Neural crest cell (in vitro differentiated cells): ENCODE results near the gene ELOVL2. TPM values are rescaled to one million over a fixed set of nuclear protein-coding genes. Genes with fewer than 3 reads are reported as not detected.

ENCODE experiments used
- DNase-seq: peaks from one replicate; pipeline ENCODE4 v3.0.0; 2021; ENCODE audit warnings: low read depth, mixed read lengths, low spot score
- H3K27ac Mint-ChIP-seq: one replicate; pipeline ENCODE4 v1.8.0; 2021; ENCODE audit warnings: mild to moderate bottlenecking, mixed read lengths; ENCODE audit not compliant: unreplicated experiment
- H3K27me3 Mint-ChIP-seq: 2 replicates; pipeline ENCODE4 v1.8.0; 2021; ENCODE audit warnings: low read depth, mild to moderate bottlenecking, mixed read lengths
- H3K36me3 Mint-ChIP-seq: 2 replicates; pipeline ENCODE4 v1.8.0; 2021; ENCODE audit warnings: low read depth, mild to moderate bottlenecking, mixed read lengths
- H3K4me1 Mint-ChIP-seq: 2 replicates; pipeline ENCODE4 v1.8.0; 2021; ENCODE audit warnings: mixed read lengths
- H3K4me3 Mint-ChIP-seq: one replicate; pipeline ENCODE4 v1.8.0; 2021; ENCODE audit warnings: mild to moderate bottlenecking, mixed read lengths
- H3K9me3 Mint-ChIP-seq: 2 replicates; pipeline ENCODE4 v1.8.0; 2021; ENCODE audit warnings: mixed read lengths
- total RNA-seq: library from RNA; stranded (reverse); gene quantifications from 2 replicates; pipeline ENCODE4 v1.2.1, GENCODE V29; 2021
- TF ChIP-seq, protein P1 (sequence below): fragments of 200-600 bp; sonication (generic); conservative IDR thresholded peaks from 2 replicates; pipeline ENCODE4 v1.5.0; 2021; ENCODE audit warnings: antibody characterized with exemption, mild to moderate bottlenecking

Gene ELOVL2
- total RNA-seq, 1 donor from 2014 or later, result 12.8 TPM

DNA sequence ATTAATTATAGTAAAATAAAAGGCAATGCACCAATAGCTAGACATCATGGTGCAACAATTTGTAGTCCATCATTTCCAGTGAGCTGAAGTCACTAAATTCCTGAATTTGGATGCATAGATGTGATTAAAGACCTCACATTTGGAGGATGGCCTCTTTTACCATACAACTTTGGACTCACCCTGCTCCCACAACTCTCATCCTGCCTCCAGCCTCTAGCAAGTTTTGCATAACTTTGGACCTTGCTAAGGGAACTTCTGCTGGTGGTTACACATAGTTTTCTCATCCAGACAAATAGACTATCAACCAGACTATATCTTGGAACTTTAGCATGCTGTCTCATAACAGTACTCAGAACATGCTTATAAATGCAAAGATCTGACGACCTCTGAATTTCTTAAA, 12.8 kb upstream of the ELOVL2 start:
- Mint-ChIP-seq H3K4me1 (peaks cover 5% of the 10 kb centered on the region), H3K27ac (no peak overlapping the region), H3K9me3 (peaks cover 3% of the 10 kb centered on the region), H3K36me3 (no peaks in the 10 kb centered on the region), H3K4me3 (no peak overlapping the region), H3K27me3 (no peaks in the 10 kb centered on the region)
- TF ChIP-seq, protein P1, sequence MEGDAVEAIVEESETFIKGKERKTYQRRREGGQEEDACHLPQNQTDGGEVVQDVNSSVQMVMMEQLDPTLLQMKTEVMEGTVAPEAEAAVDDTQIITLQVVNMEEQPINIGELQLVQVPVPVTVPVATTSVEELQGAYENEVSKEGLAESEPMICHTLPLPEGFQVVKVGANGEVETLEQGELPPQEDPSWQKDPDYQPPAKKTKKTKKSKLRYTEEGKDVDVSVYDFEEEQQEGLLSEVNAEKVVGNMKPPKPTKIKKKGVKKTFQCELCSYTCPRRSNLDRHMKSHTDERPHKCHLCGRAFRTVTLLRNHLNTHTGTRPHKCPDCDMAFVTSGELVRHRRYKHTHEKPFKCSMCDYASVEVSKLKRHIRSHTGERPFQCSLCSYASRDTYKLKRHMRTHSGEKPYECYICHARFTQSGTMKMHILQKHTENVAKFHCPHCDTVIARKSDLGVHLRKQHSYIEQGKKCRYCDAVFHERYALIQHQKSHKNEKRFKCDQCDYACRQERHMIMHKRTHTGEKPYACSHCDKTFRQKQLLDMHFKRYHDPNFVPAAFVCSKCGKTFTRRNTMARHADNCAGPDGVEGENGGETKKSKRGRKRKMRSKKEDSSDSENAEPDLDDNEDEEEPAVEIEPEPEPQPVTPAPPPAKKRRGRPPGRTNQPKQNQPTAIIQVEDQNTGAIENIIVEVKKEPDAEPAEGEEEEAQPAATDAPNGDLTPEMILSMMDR, result no peak
- no peak for DNase-seq

DNA sequence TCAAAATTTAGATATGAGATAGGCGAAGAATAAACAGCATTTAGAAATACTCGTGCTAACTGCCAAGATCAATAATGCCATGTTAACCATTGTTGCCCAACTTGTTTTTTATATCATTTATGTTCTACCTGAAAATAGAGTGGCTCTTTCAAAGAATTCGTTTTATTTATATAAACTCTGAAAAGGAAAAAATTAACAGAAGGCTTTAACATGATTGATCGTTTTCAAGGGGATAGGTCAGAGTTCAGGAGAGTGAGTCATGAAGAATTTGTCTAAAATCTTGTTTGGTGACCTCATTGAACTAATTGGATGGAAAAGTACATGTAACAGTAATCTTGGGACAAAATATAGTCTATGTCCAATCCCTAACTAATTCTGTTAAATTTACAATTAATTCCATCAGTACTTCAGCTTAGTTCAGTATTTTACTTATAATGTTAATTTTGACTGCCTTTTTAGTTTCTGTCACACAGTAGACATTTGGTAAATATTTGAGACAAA, 11.1 kb upstream of the ELOVL2 start:
- no peak for DNase-seq
- peaks cover 5% of the 10 kb centered on the region for H3K4me1 Mint-ChIP-seq
- no peak overlapping the region for H3K27ac Mint-ChIP-seq
- H3K27me3 Mint-ChIP-seq, result no peaks in the 10 kb centered on the region
- H3K36me3 Mint-ChIP-seq, result no peaks in the 10 kb centered on the region
- H3K4me3 Mint-ChIP-seq, result no peak overlapping the region
- TF ChIP-seq, protein P1, result no peak
- H3K9me3 Mint-ChIP-seq, result no peaks in the 10 kb centered on the region

DNA sequence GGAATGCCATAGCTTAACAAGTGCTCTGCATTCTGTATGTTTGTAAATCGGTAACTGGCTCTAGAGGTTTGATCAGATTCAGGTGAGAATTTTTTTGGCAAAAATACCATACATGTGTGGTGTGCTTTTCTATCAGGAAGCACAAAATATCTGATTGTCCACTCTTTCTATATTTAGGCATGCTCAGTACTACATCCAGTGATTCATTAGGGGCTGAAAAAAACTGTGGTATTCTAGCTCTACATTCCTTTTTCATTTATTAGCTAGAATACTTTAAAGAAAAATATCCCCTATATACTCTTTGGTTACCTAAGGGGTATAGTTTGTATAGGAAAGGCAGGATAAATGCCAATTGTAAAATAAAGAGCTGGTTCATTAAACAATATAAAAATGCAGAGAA, 10.6 kb upstream of the ELOVL2 start:
- H3K4me3 Mint-ChIP-seq, result no peak overlapping the region
- DNase-seq, result no peak
- peaks cover 5% of the 10 kb centered on the region for H3K4me1 Mint-ChIP-seq
- no peaks in the 10 kb centered on the region for H3K36me3 Mint-ChIP-seq
- no peaks in the 10 kb centered on the region for H3K9me3 Mint-ChIP-seq
- H3K27ac Mint-ChIP-seq, result no peak overlapping the region
- TF ChIP-seq, protein P1, result no peak
- H3K27me3 Mint-ChIP-seq, result no peaks in the 10 kb centered on the region

DNA sequence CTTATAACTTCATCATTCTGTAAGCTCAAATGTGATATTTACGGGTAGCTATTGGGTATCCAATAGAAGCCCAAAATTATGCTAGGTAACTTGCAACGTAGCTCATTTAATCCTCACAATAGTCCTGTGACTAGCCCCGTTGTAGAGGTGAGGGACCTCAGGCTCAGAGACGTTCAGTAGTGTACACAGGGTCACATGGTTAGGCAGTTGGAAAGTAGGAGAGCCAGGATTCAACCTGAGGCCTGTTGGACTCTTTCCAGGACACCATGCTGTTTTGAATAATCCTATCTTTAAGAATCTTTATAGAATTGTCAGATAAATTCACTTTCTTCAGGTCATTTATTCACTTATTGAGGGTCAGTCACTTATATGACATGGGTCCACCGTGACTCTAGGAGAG, 9.2 kb upstream of the ELOVL2 start:
- peaks cover 5% of the 10 kb centered on the region for H3K4me1 Mint-ChIP-seq
- no peak for DNase-seq
- H3K27ac Mint-ChIP-seq, result no peak overlapping the region
- no peaks in the 10 kb centered on the region for H3K27me3 Mint-ChIP-seq
- H3K4me3 Mint-ChIP-seq, result no peak overlapping the region
- TF ChIP-seq, protein P1, result no peak
- H3K36me3 Mint-ChIP-seq, result no peaks in the 10 kb centered on the region
- no peaks in the 10 kb centered on the region for H3K9me3 Mint-ChIP-seq

DNA sequence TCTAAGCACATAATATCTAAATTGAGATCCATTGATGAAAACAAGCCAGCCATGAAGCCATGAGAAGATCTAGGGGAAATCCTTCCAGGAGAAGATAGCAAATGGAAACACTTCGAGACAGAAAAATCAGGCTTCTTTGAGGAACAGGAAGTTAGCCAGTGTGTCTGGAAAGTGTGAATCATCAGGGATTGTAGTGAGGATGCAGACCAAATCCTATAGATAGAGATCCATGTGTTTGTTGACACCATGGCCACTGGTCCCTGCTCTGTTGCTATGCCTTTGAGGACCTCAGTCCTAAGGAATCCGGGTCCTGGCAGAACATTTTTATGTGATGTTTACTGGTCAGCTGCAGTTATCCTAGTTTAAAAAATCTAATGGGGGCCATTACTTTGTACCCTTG, 6.6 kb upstream of the ELOVL2 start:
- Mint-ChIP-seq H3K27ac (no peak overlapping the region), H3K27me3 (peaks cover 19% of the 10 kb centered on the region), H3K9me3 (no peaks in the 10 kb centered on the region), H3K4me1 (peaks cover 5% of the 10 kb centered on the region), H3K4me3 (no peak overlapping the region), H3K36me3 (no peaks in the 10 kb centered on the region)
- DNase-seq, result no peak
- TF ChIP-seq, protein P1, result no peak
